Spinal cord (tissue), 10 donors: Measurements from ENCODE around the gene ALDOC. TPM values are rescaled to one million over a fixed set of nuclear protein-coding genes. Genes with fewer than 3 reads are reported as not detected.

Experiments
- DNase-seq, 6 donors: peaks; one replicate each; pipeline versions ENCODE4 v3.0.0 to v3.0.0-alpha.2; 2013 to 2015; ENCODE audit warnings: low spot score in 6 of 6, low read depth in 4 of 6
- H3K27ac ChIP-seq: one replicate; pipeline ENCODE4 v1.5.1; 2013; ENCODE audit warnings: low read depth, low read length, control low read depth
- H3K27me3 ChIP-seq: one replicate; pipeline ENCODE4 v1.6.1; 2013; ENCODE audit warnings: low read length; ENCODE audit not compliant: control insufficient read depth, insufficient read depth
- H3K36me3 ChIP-seq: one replicate; pipeline ENCODE4 v1.6.1; 2013; ENCODE audit warnings: low read length; ENCODE audit not compliant: control insufficient read depth, insufficient read depth
- H3K4me1 ChIP-seq: one replicate; pipeline ENCODE4 v1.6.1; 2013; ENCODE audit warnings: low read length; ENCODE audit not compliant: control insufficient read depth, insufficient read depth
- H3K4me3 ChIP-seq: one replicate; pipeline ENCODE4 v1.5.1; 2013; ENCODE audit warnings: low read depth, low read length, control low read depth
- H3K9me3 ChIP-seq: one replicate; pipeline ENCODE4 v1.6.1; 2013; ENCODE audit warnings: low read length; ENCODE audit not compliant: control insufficient read depth, insufficient read depth
- WGBS: methylation state at CpG from one replicate; pipeline ENCODE4 v1.1.5; 2013; ENCODE audit warnings: missing lambda C conversion rate; ENCODE audit not compliant: insufficient coverage; 5-methylcytosine and 5-hydroxymethylcytosine counted together
- polyA plus RNA-seq, 2 donors: library from polyadenylated mRNA; unstranded; fragments of 120-200 nt; gene quantifications; one replicate each; pipeline ENCODE4 v1.2.1, GENCODE V29; 2013; ENCODE audit not compliant: insufficient read length in 2 of 2
- total RNA-seq, 2 donors: library from RNA; depleted of rRNA in 1 of 2; stranded (reverse); fragments of 120-200 nt in 1 of 2; fragments of >200 nt in 1 of 2; gene quantifications; one replicate each; pipeline versions ENCODE4 v1.2.3 to v1.2.4, GENCODE V29; 2013 to 2014
- donor health status: healthy.

Gene ALDOC
- total and polyA plus RNA-seq, 4 donors = 217 to 674 (median 598) TPM

DNA sequence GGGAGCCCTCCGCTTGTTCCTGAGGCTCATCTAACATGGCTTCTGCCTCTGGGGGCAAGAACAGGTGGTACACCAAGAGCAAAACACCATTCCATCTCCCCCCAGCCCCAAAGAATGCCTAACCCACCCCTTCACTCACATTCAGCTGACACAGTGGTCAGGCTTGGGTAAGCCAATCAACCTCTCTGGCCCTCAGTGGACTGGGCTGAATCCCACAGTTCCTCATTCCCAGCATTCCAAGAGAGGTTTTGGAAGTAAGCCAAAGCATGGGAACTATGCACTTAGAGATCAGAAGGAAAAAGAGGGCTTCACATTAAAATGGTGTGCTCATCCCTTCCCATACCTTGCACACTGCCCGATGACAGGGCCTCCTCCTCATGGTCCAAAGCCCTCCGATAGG is 13.2 kb downstream of the ALDOC start:
- no peak for DNase-seq
- Histone ChIP-seq H3K4me1 (peaks cover 4% of the 10 kb centered on the region), H3K36me3 (peaks cover 49% of the 10 kb centered on the region), H3K27me3 (no peaks in the 10 kb centered on the region), H3K4me3 (no peak overlapping the region), H3K27ac (no peak overlapping the region), H3K9me3 (no peaks in the 10 kb centered on the region)
- WGBS = 100% methylated on average over 1 of the region's 3 CpGs

DNA sequence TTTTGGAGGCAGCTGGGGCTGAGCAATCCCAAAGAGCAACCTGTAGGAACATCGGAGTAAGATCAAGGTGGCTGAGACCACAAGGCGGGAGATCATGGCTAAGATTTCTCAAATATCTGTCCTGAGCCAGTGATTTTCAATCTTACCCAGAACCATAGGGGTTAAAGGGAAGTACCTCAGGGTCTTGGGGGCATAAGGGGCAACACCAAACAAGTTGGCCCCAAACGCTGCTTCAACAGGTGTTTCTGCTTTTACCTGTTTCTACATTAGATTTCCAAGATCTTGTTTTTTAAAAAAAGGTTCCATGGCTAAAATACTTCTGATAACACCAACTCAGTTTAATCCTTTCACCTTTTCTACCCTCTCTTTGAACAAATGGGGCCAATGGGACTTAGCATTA is 21.7 kb downstream of the ALDOC start:
- Histone ChIP-seq H3K27me3 (no peaks in the 10 kb centered on the region), H3K4me1 (peaks cover 22% of the 10 kb centered on the region), H3K9me3 (no peaks in the 10 kb centered on the region), H3K4me3 (no peak overlapping the region), H3K36me3 (peaks cover 57% of the 10 kb centered on the region), H3K27ac (no peak overlapping the region)
- WGBS = no CpG with 5 or more reads among the region's 3 CpGs
- no peak for DNase-seq

- H3K27ac ChIP-seq = no peak overlapping the region
- peaks cover 56% of the 10 kb centered on the region for H3K36me3 ChIP-seq
- peaks cover 27% of the 10 kb centered on the region for H3K4me1 ChIP-seq
- no peaks in the 10 kb centered on the region for H3K27me3 ChIP-seq
- H3K4me3 ChIP-seq = no peak overlapping the region
- 84% methylated on average over 6 of the region's 6 CpGs for WGBS
- H3K9me3 ChIP-seq = no peaks in the 10 kb centered on the region
- DNase-seq = no peak
Measured at GRCh38 chr17:28554565-28554964, 22.1 kb downstream of the ALDOC start.

DNA sequence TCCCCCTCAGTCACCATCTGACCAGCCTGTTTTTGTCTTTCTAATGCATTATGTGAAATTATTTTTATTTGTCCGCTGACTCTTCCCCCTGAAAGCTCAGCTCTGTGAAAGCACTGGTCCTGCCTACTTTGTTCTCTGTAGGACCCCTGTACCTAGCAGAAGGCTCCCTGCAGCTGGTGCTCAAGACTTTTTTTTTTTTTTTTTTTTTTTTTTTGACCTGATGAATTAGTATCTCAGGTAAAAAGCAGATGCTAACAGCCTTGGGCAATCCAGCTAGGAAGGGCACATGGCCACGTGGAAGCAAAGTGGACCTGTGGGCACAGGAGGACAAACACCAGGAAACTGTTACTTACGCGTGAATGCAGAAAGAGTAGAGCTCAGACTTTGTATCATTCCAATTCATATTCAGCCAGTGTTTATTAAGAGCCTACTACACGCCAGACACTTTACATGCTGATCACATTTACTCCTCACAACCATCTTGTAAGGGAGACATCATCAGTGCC is 23.6 kb downstream of the ALDOC start:
- WGBS = 82% methylated on average over 1 of the region's 5 CpGs

DNA sequence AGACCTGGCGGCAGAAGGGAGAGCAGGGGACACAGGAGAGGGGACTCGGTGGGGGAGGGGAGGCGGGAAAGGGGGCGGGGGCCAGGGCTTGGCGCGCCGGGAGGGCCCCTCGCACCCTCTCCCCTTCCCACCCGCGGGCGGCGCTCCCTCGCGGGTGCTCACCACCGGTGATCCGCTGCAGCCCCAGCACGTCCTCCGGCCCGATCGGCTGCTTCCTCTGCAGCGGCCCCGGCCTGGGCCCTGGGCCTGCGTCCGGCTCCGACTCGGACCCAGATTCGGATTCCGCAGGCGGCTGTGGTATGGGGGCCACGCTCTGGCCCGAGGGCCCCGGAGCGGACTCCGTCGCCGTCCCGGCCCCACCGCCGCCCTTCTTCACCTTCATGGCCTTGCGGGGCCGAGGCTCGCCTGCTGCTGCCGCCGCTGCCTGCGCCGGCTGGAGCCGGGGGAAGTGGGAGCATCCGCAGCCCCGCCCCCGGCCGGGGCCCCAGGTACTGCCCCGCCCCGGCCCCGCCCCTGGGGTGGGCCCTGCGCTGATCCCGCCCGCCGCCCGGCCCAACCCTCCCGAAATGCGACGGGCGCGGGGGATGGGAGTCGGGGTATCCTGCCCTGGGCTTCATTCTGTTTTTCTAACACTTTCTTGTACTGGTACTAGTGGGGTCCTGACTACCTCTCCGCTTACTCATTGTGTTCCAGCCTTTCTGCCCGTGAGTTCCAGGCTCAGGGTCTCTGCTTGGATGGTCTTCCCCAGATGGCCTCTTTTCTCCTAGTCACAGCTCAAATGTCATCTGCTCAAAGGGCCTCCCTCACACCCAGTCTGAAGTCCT is 24.3 kb downstream of the ALDOC start, which contains the start of gene UNC119:
Gene UNC119, minus strand, starts transcription at position 449 of the 824 bp plus-strand sequence. Its CDS starts 67 bp downstream, at position 382.
- Histone ChIP-seq H3K27ac (peak within 1 kb of the TSS; percentile 15), H3K27me3 (no peaks in the 10 kb centered on the region), H3K36me3 (peaks cover 52% of the 10 kb centered on the region), H3K4me1 (peaks cover 37% of the 10 kb centered on the region), H3K4me3 (peak within 1 kb of the TSS; percentile 55), H3K9me3 (no peaks in the 10 kb centered on the region)
- under 1% methylated on average over 55 of the region's 67 CpGs for WGBS
- peak in 3 of 6 donors; percentile 77 to 93 (median 92) for DNase-seq

More for the DNA sequence above, 23.6 kb downstream of the ALDOC start:
- H3K4me3 ChIP-seq = peak overlapping the region; percentile 37
- peaks cover 33% of the 10 kb centered on the region for H3K4me1 ChIP-seq
- DNase-seq = no peak
- no peaks in the 10 kb centered on the region for H3K9me3 ChIP-seq
- no peaks in the 10 kb centered on the region for H3K27me3 ChIP-seq
- peaks cover 49% of the 10 kb centered on the region for H3K36me3 ChIP-seq
- H3K27ac ChIP-seq = no peak overlapping the region

GRCh38 chr17:28551421-28552175 is 25.1 kb downstream of the ALDOC start:
- Histone ChIP-seq H3K9me3 (no peaks in the 10 kb centered on the region), H3K27me3 (no peaks in the 10 kb centered on the region), H3K4me1 (peaks cover 39% of the 10 kb centered on the region), H3K27ac (peak overlapping the region; percentile 15), H3K36me3 (peaks cover 55% of the 10 kb centered on the region), H3K4me3 (peak overlapping the region; percentile 55)
- WGBS = 12% methylated on average over 8 of the region's 10 CpGs
- DNase-seq = peak in 1 of 6 donors; percentile 56

DNA sequence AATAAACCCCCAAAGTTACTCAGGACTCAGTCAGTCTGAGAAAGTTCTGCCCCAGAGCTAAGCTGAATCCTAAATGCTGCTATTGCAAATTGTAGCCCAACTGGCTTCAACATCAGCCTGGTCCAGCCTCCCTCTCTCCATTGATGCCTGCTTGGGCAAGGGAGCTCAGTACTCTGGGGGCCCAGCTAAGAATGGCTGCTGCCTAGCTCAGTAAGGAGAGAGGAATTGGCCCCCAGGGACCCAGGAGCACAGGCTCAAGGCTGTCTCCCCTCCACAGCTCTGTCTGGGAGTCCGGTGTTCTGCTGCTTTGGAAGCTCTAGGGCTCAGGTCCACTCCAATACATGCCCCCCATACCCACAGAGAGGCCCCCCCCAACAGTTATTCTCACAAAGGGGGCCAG is 25.8 kb downstream of the ALDOC start:
- H3K4me3 ChIP-seq = no peak overlapping the region
- no CpG with 5 or more reads among the region's 1 CpG for WGBS
- DNase-seq = no peak
- peaks cover 39% of the 10 kb centered on the region for H3K4me1 ChIP-seq
- peaks cover 56% of the 10 kb centered on the region for H3K36me3 ChIP-seq
- no peaks in the 10 kb centered on the region for H3K9me3 ChIP-seq
- no peak overlapping the region for H3K27ac ChIP-seq
- H3K27me3 ChIP-seq = no peaks in the 10 kb centered on the region

DNA sequence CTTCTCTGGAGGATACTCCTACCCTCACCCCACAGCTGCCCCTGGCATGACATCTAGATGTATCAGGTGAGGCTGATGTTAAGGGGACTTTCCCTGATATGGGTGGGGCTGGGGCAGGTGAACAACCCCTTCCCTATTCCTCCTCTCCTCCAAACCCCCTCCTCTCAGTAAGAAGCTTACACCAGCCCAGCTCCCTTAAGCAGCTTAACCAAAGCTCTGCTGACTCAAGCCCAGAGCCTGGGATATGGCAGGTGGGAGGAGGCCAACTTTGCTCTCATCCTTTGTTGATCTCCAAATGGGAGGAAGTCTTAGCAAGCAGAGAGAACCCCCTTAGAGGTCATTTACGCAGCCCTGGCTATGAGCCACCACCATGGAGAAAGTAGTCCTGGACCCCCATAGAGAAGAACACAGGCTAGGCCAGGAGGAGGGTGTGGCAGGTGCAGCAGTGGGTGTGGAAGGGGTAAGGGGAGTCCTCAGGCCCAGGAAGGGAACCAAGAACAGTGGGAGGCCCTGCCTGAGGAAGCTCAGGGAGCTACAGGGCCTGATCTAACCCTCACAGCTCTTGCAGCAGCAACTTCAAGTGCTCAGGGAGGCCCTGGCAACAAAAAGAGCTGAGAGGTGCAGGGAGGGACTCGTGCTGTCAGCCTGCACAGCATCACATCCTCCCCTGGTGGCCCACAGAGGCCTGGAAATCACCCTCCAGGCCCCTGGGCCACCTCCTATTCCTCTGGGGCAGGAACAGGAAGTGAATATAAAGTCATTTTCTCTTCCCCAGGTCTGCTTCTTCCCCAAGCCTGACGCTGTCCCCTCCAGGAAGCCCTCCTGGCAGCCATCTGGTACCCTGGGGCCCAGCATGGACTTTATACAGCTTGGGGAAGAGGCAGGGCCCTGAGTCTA is 27.2 kb downstream of the ALDOC start:
- no peak overlapping the region for H3K27ac ChIP-seq
- no peak for DNase-seq
- H3K4me1 ChIP-seq = peaks cover 39% of the 10 kb centered on the region
- 80% methylated on average over 1 of the region's 3 CpGs for WGBS
- H3K4me3 ChIP-seq = no peak overlapping the region
- no peaks in the 10 kb centered on the region for H3K27me3 ChIP-seq
- peaks cover 45% of the 10 kb centered on the region for H3K36me3 ChIP-seq
- no peaks in the 10 kb centered on the region for H3K9me3 ChIP-seq
